ENCODE results near the gene PEX14.
"Not testable (repeated sequence)": the region's sequence is repeated elsewhere in the genome, so short reads cannot be mapped to it uniquely, and the experiment has no call there.

The PEX14 gene

GRCh38 chr1:10474613-10475507 is at the start of gene PEX14:
Gene PEX14, plus strand, starts transcription at chr1:10474950. Its CDS starts 17 bp downstream, at chr1:10474967.
- DNase-seq: peak; percentile 99

GRCh38 chr1:10425826-10426534 is 48.8 kb upstream of the PEX14 start:
- DNase-seq: not testable (repeated sequence)

GRCh38 chr1:10426535-10426848 is 48.3 kb upstream of the PEX14 start:
- not testable (repeated sequence) for DNase-seq

GRCh38 chr1:10428984-10429383 is 45.8 kb upstream of the PEX14 start:
- DNase-seq: no peak

GRCh38 chr1:10429868-10430215 is 44.9 kb upstream of the PEX14 start:
- no peak for DNase-seq

- DNase-seq: peak; percentile 97
These were observed 44.3 kb upstream of the PEX14 start, which contains the start of gene CENPS for GRCh38 chr1:10430216-10431069. Gene CENPS, plus strand, starts transcription at chr1:10430433. Its CDS starts 85 bp downstream, at chr1:10430518.

- no peak for DNase-seq
These were observed 43.5 kb upstream of the PEX14 start for GRCh38 chr1:10431070-10431730.

- no peak for DNase-seq
These were observed 41.6 kb upstream of the PEX14 start for GRCh38 chr1:10432910-10433700.

GRCh38 chr1:10433790-10434189 is 41.0 kb upstream of the PEX14 start:
- no peak for DNase-seq

GRCh38 chr1:10434590-10434989 is 40.2 kb upstream of the PEX14 start:
- DNase-seq: no peak

- DNase-seq: no peak
These were observed 37.7 kb upstream of the PEX14 start for GRCh38 chr1:10437052-10437451.

- peak; percentile 71 for DNase-seq
These were observed 36.0 kb upstream of the PEX14 start for GRCh38 chr1:10438677-10439163.

- DNase-seq: no peak
These were observed 34.4 kb upstream of the PEX14 start for GRCh38 chr1:10440305-10440704.

GRCh38 chr1:10440794-10441193 is 34.0 kb upstream of the PEX14 start:
- DNase-seq: no peak

- no peak for DNase-seq
These were observed 30.5 kb upstream of the PEX14 start for GRCh38 chr1:10444248-10444647.

GRCh38 chr1:10444795-10445397 is 29.9 kb upstream of the PEX14 start:
- DNase-seq: no peak

GRCh38 chr1:10446790-10447422 is 27.8 kb upstream of the PEX14 start:
- DNase-seq: no peak

GRCh38 chr1:10449751-10450150 is 25.0 kb upstream of the PEX14 start, which contains the start of gene CORT:
Gene CORT, plus strand, starts transcription at chr1:10450031. Its CDS starts 193 bp downstream, at chr1:10450224.
- no peak for DNase-seq

GRCh38 chr1:10450156-10450814 is 24.5 kb upstream of the PEX14 start:
- no peak for DNase-seq

- DNase-seq: no peak
These were observed 23.9 kb upstream of the PEX14 start for GRCh38 chr1:10450836-10451235.

Measured in NCI-H510A (cell line).